ENCODE results near the gene SPEG. TPM values are rescaled to one million over a fixed set of nuclear protein-coding genes. Genes with fewer than 3 reads are reported as not detected.

SPEG gene
- total and polyA plus RNA-seq, 2 experiments from 2014 or later, result 12.6 to 32.4 TPM

- DNase-seq (ENCODE audit: low spot score) (no peak), ATAC-seq (no peak)
- Histone ChIP-seq H4K20me1 (replicated peaks; ENCODE audit: insufficient read depth) (no peaks in the 10 kb centered on the region), H3K4me3 (no peak overlapping the region), H3K27me3 (ENCODE audit: insufficient read depth) (no peaks in the 10 kb centered on the region), H2AFZ (no peak overlapping the region), H3K27ac (ENCODE audit: low read depth) (no peak overlapping the region), H3K4me2 (no peak overlapping the region), H3K4me1 (ENCODE audit: insufficient read depth) (peaks cover 11% of the 10 kb centered on the region), H3K36me3 (ENCODE audit: insufficient read depth) (no peaks in the 10 kb centered on the region), H3F3A (replicated peaks; ENCODE audit: low read depth) (peaks cover 2% of the 10 kb centered on the region; the same call in 1 of the 2 replicates), H3K9me2 (ENCODE audit: insufficient read depth) (no peaks in the 10 kb centered on the region; the same call in 1 of the 2 replicates), H3K79me2 (replicated peaks; ENCODE audit: insufficient read depth) (no peaks in the 10 kb centered on the region)
- peaks cover 6% of the 10 kb centered on the region; the same call in 2 of the 3 replicates for H3K9me3 Mint-ChIP-seq
- no peak overlapping the region for H3K4me3 Mint-ChIP-seq
- H3K4me1 Mint-ChIP-seq, result peaks cover 17% of the 10 kb centered on the region
- no peaks in the 10 kb centered on the region for H3K36me3 Mint-ChIP-seq (ENCODE audit: low read depth)
- TF ChIP-seq EZH2 (IDR thresholded peaks at IDR 0.05; ENCODE audit: low read depth, unreplicated experiment) (no peak), ZNF114 (CRISPR knock-in tag; IDR thresholded peaks at IDR 0.05) (no peak), EZH2phosphoT487 (IDR thresholded peaks at IDR 0.05; ENCODE audit: unreplicated experiment) (no peak), POLR2AphosphoS5 (IDR thresholded peaks at IDR 0.05; ENCODE audit: low read depth) (no peak), NANOG (IDR thresholded peaks at IDR 0.05; ENCODE audit: borderline replicate concordance) (no peak), JUNB (IDR thresholded peaks at IDR 0.05; ENCODE audit: unreplicated experiment) (no peak)
- TF ChIP-seq, protein P1, sequence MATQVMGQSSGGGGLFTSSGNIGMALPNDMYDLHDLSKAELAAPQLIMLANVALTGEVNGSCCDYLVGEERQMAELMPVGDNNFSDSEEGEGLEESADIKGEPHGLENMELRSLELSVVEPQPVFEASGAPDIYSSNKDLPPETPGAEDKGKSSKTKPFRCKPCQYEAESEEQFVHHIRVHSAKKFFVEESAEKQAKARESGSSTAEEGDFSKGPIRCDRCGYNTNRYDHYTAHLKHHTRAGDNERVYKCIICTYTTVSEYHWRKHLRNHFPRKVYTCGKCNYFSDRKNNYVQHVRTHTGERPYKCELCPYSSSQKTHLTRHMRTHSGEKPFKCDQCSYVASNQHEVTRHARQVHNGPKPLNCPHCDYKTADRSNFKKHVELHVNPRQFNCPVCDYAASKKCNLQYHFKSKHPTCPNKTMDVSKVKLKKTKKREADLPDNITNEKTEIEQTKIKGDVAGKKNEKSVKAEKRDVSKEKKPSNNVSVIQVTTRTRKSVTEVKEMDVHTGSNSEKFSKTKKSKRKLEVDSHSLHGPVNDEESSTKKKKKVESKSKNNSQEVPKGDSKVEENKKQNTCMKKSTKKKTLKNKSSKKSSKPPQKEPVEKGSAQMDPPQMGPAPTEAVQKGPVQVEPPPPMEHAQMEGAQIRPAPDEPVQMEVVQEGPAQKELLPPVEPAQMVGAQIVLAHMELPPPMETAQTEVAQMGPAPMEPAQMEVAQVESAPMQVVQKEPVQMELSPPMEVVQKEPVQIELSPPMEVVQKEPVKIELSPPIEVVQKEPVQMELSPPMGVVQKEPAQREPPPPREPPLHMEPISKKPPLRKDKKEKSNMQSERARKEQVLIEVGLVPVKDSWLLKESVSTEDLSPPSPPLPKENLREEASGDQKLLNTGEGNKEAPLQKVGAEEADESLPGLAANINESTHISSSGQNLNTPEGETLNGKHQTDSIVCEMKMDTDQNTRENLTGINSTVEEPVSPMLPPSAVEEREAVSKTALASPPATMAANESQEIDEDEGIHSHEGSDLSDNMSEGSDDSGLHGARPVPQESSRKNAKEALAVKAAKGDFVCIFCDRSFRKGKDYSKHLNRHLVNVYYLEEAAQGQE (IDR thresholded peaks at IDR 0.05; ENCODE audit: unreplicated experiment), result no peak
- no peak overlapping the region for H3K27ac Mint-ChIP-seq
- peaks cover 13% of the 10 kb centered on the region for H3K27me3 Mint-ChIP-seq (ENCODE audit: insufficient read depth, low read depth, poor library complexity)
Measured at GRCh38 chr2:219408204-219408603, 26.4 kb upstream of the SPEG start.

DNA sequence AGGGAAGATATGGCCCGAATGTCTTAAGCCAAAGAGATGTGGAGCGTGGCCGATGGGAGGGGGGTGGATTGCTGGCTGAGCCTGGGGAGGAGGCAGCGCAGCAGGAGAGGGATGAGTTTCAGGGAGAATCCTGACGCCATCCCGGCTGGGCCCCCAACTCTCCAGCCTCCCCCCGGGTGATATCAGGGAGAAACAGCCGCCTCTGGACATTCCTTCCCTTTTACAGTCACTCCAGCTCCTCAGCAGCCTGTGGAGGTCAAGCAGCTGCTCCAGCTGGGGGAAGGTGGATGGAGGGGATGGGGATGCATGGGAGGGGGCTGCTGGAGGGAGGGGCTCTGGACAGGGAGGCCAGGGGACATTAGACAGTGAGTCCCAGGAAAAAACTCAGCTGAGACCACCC lies 26.0 kb upstream of the SPEG start:
- H3K27ac ChIP-seq (ENCODE audit: low read depth), result no peak overlapping the region
- H2AFZ ChIP-seq, result no peak overlapping the region
- H3K4me3 ChIP-seq, result no peak overlapping the region
- no peak for ATAC-seq
- Mint-ChIP-seq H3K36me3 (ENCODE audit: low read depth) (no peaks in the 10 kb centered on the region), H3K9me3 (peaks cover 6% of the 10 kb centered on the region; the same call in 2 of the 3 replicates), H3K27ac (no peak overlapping the region), H3K27me3 (ENCODE audit: insufficient read depth, low read depth, poor library complexity) (peaks cover 13% of the 10 kb centered on the region), H3K4me1 (peaks cover 14% of the 10 kb centered on the region), H3K4me3 (no peak overlapping the region)
- H3K4me2 ChIP-seq, result no peak overlapping the region
- H3K9me2 ChIP-seq (ENCODE audit: insufficient read depth), result no peaks in the 10 kb centered on the region; the same call in 1 of the 2 replicates
- no peaks in the 10 kb centered on the region for H3K36me3 ChIP-seq (ENCODE audit: insufficient read depth)
- H4K20me1 ChIP-seq (replicated peaks; ENCODE audit: insufficient read depth), result no peaks in the 10 kb centered on the region
- peaks cover 11% of the 10 kb centered on the region for H3K4me1 ChIP-seq (ENCODE audit: insufficient read depth)
- no peaks in the 10 kb centered on the region for H3K27me3 ChIP-seq (ENCODE audit: insufficient read depth)
- H3K79me2 ChIP-seq (replicated peaks; ENCODE audit: insufficient read depth), result no peaks in the 10 kb centered on the region
- DNase-seq (ENCODE audit: low spot score), result no peak
- H3F3A ChIP-seq (replicated peaks; ENCODE audit: low read depth), result peaks cover 2% of the 10 kb centered on the region; the same call in 1 of the 2 replicates
- TF ChIP-seq, protein P2, sequence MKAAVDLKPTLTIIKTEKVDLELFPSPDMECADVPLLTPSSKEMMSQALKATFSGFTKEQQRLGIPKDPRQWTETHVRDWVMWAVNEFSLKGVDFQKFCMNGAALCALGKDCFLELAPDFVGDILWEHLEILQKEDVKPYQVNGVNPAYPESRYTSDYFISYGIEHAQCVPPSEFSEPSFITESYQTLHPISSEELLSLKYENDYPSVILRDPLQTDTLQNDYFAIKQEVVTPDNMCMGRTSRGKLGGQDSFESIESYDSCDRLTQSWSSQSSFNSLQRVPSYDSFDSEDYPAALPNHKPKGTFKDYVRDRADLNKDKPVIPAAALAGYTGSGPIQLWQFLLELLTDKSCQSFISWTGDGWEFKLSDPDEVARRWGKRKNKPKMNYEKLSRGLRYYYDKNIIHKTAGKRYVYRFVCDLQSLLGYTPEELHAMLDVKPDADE (IDR thresholded peaks at IDR 0.05), result no peak
- TF ChIP-seq ZNF462 (CRISPR knock-in tag; IDR thresholded peaks at IDR 0.05) (no peak), JUNB (IDR thresholded peaks at IDR 0.05; ENCODE audit: unreplicated experiment) (no peak), POLR2AphosphoS5 (IDR thresholded peaks at IDR 0.05; ENCODE audit: low read depth) (no peak), ZNF331 (CRISPR knock-in tag; IDR thresholded peaks at IDR 0.05; ENCODE audit: low read depth) (no peak)

Data from GM23338 (cell line).